ENCODE results near the gene AZIN2.

AZIN2 gene

DNA sequence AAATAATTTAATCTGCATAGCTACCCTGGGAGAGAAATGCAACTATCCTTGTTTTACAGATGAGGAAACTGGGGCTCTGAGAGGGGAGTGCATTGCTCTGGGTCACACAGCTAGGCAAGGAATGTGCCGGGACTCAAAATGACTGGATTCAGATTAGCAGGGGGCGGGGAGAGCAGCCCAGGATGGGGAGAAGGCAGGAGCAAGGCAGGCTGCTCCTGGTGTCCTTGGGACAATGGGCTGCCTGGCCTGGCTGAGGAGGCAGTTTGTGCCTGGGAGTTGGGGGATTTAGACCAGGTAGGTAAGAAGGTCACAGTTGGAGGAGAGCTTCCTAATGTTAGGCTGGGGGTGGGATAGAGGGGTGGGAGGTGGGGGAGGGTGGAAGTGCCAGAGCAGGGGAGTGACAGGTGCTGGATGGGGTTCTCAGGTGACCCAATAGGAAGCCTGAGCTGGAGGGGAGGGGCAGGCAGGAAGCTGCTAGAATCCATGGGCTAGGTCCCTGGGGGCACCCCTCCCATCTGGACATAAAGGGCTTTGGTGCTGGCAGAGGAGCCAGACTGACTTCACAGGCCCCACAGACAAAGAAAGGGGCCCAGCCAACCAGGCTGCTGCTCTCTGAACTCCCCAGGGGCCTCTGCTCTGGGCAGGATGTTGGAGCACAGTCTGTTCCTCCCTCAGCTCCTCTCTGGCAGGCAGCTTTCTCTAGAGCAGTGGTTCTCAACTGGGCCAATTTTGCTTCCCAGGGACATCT lies 71.9 kb downstream of the AZIN2 start:
- DNase-seq (ENCODE audit: low spot score), result peak; percentile 95

DNA sequence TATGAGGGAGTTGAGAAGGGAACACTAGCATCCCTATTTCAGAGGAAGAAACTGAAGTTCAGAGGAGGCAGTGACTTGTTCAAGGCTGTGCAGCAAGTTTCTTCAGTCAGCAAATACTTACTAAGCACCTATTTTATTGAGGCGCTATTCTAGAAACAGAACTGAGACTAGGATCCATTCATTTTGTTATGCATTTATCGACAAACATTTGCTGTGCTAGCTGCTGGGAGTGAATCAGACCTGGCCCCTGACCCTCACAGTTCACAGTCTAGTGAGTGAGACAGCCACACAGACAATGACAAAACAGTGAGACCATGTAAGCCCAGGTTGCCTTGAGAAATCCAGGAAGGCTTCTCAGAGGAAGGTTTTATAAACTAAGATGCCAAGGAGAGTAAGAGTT lies 72.7 kb downstream of the AZIN2 start:
- DNase-seq (ENCODE audit: low spot score), result no peak

DNA sequence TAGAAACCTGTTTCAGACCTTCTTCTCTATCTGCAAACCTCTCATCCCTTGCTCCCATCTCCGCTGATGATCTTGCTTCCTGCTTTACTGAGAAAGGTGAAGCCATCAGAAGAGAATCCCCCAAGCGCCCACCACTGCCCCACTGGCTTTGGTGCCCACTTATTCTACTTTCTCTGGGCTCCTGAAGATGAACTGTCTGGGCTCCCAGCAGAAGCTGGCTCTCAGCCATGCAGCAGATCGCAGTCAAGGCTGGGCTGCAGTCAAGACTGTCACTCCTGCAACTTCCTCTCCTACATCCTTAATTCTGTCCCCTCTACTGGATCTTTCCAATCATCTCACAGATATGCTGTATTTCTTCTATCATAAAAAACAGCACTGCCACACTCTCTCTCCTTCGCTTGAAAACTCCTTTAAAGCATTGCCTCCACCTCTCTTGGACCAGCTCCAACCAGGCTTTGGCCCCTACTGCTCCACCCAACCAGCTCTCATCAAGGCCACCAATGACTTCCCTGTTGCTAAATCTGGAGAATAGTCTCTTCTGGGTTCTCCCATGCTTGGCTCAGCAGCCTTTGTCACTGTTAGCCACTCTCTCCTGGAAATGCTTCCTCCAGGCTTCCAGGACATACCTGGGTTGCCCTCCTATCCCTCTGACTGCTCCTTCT lies 75.1 kb downstream of the AZIN2 start:
- no peak for DNase-seq (ENCODE audit: low spot score)

DNA sequence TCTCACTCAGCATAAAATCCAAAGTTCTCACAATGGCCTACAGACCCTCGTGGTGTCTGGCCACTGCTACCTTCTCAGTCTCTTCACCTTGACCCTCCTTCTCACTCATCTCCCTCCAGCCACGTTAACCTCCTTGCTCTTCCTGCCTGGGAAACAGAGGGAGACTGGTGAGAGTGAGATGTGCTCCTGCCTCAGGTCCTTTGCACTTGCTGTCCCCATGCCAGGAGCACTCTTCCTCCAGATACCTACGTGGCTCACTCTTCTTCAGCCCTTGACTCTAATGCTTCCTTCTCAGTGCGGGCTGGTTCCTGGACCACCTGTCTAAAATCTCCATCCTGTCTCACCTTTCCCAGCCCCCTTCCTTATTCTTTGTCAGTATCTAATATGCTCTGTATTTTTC lies 76.2 kb downstream of the AZIN2 start:
- DNase-seq (ENCODE audit: low spot score), result no peak

DNA sequence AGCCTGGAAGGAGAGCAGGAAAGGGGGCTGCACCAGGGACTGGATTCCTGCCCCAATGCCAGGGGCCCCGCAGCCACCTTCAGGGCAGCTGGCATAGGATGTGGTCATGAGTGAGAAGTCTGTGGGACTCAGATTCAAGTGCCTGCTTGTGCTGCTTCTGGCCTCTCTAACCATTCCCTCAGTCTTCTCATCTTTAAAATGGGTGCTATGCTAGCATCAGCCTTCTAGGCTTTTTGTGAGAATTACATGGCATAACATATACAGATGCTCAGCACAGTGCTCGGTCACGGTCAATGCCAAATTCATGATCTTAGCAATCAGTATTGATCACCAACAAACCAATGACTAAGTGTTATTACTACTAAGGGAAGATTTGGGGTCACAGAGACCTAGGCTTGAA lies 77.4 kb downstream of the AZIN2 start:
- DNase-seq (ENCODE audit: low spot score), result no peak

DNA sequence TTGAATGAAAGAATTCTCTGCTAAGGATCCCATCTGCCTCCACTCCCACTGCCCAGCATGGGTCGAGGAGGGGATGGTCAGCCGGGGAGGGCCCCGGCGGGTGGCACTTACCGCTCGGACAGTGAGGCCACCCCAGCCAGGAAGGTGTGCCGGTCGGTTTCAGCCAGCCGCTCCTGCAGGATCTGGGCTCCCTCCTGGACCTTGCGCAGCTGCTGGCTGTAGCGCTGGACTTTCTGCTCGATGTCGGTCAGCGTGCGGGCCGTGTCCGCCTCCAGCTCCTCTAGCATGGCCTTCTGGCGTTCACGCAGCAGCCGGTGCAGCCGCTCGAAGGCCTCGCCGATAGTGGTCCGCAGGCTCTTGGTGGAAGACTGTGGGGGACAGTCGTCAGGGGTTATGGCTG lies 78.6 kb downstream of the AZIN2 start:
- no peak for DNase-seq (ENCODE audit: low spot score)

DNA sequence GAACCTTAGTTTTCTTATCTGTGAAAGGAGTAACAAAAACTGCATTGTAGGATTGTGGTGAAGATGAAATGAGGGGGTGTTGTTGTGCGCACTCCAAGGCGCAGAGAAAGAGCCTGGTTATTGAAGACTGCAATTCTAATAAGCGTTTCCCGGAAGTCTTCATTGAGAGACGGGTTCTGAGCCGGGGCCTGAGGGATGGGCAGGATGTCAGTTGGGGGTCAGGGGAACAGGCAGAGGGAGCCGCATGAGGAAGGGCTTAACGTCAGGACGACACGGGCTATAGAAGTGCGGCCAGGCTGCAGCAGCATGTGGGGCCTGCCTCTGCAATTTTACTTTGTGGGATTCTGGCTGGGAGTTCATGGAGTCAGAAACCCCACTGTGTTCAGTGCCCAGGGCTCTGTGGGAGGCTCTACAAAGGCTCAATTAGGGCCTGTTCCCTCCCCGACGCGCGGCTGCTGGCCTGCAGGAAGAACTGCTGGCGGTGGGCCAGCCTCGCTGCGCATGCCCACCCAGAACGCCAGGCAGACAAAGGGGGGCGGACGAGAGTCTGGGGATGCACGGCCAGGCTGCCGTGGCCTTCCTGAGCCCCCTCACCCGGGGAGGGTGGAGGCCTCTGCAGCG lies 80.2 kb downstream of the AZIN2 start:
- DNase-seq (ENCODE audit: low spot score), result peak; percentile 91

DNA sequence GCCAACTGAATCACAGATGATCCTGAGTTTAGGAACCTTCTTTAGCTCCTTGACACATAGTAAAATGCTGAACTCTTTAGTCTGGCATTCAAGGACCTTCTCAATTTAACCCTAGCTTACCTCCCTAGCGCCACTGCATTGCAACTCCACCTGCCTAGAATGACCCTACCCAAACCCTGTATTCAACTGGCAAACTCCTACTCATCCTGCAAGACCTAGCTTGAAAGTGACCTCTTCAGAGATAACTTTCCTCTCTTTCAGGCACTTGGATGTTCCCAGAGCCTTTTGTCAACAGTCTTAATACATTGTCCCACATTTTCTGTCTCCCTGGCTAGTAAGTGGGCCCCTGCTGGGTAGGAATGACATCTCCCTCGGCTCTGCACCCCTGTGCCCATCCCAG lies 81.2 kb downstream of the AZIN2 start:
- DNase-seq (ENCODE audit: low spot score), result no peak

DNA sequence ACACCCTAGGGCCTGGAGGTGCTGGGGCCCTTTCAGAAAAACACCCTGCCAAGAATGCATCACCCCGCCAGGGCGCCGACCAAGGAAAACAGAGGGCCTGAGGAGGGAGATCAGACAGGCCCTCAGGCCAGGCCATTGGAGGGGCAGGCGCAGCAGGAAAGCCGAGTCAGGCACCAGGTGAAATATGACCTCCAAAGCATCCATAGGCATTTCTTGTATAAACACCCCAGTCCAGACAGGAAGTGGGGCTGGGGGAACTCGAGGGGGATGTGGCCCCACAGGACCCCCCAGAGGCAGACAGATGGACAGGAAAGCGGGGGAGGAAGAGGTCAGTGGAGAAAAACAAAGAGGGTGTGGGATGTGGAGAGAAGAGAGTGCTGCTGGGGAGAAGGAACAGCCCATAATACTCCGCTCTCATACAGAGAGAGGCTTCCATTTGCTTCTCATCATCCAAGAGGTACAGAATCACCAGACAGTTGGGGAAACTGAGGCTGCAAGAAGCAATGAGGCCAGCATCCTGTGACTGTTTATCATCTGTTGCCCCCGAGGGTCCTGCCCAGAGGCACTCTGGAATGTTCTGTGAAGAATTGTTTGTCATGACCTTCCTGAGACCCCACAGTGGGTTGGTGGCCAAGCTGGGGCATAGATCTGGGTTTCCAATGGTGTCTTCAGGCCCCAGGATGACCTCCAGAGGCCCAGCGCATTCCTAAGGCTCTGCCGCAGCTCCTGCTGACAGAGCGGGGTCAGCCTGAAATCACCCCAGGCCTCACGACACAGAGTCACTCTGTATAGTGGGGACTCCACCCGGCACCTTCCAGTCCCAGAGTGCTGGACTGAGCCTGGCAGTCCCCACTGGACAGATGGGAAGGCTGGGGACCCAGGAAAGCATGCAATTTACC lies 82.9 kb downstream of the AZIN2 start:
- no peak for DNase-seq (ENCODE audit: low spot score)

DNA sequence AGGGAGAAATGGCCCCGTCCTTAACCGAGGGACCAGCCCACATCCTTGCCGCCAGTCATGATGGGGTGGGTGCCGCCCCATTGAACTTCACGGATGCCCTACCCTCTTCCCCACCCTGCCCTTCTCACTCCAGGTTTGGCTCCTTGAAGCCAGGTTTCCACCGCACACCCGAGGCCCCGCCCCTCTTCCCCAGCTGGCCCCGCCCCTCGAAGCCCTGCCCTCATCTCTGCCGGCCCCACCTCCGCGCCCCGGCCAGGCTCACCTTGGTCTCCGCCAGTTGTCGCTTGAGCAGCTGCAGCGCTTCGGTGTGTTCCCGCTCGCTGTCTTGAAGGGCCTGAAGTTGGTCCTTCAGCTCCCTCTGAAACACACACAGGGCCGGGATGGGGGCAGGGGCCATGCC lies 84.3 kb downstream of the AZIN2 start:
- DNase-seq (ENCODE audit: low spot score), result no peak

DNA sequence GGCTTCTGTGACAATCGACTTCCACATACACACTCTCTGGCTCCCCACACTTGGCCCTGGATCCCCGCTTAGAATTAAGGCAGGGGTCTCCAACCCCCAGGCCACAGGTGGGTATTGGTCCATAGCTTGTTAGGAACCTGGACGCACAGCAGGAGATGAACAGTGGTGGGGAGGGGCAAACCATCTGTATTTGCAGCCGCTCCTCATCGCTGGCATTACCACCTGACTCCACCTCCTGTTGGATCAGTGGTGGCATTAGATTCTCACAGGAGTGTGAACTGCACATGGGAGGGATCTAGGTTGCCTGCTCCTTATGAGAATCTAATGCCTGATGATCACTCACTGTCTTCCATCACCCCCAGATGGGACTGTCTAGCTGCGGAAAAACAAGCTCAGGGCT lies 84.9 kb downstream of the AZIN2 start:
- DNase-seq (ENCODE audit: low spot score), result no peak

DNA sequence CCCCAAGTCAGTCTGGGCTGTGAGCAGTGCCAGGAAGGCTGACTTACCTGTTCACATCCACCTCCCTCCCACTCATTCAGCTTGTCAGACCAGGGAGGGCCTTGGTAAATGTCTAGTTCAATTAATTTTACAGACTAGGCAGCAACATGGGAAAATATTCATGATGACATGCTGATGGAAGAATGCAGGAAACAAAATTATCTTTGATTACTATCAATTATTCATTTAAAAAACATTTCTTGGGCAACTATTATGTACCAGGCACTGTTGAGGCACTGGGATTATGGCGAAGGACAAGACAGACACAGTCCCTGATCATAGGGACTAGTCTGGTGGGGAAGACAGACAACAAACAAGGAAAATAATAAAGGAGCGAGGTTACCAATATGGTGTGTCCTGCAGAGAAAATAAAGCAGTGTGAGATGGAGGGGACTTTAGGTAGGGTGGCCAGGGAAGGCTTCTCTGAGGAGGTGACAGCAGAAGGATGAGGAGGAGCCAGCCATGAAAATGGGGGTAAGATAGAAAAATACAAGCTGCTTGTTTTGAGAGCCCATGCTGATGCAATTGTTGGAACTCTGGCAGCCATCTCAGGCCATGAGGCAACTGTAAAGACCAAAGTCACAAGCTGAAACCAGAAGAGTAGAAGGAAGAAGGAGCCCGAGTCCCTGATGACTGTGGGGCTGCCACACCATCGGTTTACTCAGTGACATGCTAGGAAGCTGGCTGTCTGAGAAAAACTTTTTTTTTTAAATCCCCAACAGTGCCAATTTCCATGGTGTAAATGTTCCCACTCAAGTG lies 86.9 kb downstream of the AZIN2 start:
- no peak for DNase-seq (ENCODE audit: low spot score)

DNA sequence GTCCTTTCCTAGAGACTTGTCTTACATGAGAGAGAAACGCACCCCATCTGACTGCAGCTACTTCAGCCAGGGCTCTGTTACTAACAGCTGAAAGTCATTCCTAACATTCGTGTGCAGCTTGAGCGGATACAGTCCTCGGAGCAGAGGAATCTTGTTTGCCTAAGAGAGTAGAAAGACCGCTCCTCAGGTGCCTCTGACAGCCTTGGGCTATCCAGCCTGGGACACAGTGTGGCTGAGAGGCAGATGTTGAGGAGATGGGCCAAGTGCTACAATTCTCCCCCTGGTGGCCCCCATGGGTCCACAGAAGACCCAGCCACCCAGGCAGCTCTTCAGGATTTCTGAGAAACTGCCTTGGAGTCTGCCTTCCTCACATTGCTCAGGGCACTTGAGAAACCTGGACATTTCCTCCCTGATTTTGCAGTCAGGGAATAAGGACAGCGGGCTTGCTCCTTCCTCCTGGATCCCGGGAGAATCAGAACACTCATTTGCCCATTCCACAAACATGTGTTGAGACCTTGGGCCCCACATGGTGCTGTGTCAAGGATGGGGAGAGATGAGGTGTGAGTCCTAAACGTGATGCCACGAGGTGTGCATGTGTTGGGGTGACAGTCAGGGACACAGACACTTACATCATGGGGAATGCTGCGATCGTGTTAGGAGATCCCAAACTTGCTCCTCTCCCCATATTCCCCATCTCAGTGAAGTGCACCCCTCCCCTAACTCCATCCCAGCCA lies 87.8 kb downstream of the AZIN2 start:
- no peak for DNase-seq (ENCODE audit: low spot score)

DNA sequence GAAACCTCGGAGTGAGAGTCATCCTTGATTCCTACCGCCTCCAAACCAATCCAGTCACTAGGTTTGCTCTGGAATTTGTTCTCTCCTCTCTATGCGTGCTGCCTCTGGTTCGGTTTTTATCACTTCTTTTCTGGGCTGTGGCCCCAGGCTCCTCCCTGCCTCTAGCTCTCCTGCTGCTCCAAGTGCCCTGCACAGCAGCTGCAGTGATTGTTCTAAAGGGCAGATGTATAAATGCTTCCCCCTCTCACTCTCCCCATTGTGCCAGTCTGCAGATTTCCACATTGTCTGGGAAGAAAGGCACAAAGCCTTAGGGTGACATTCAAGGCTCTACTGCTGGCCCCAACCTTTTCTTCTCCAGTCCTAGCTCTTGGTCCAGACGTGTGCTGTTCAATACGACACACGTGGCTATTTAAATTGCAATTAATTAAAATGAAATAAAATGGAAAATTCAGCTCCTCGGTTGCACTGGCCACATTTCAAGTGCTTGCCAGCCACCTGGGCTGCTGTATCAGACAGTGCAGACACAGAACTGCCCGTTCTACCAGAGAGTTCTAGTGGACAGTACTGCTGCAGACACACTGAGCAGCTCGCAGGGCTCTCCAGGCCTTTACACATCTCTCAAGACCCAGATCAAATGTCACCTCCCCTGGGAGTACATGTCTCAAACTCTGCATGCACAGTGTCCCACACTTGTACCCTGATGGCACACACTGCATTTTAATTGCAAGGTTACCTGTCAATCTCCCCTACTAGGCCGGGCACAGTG lies 88.5 kb downstream of the AZIN2 start:
- no peak for DNase-seq (ENCODE audit: low spot score)

Data from COLO829 (cell line).